ENCODE data around the gene PCED1A. TPM values are rescaled to one million over a fixed set of nuclear protein-coding genes. Genes with fewer than 3 reads are reported as not detected.
"Not testable (repeated sequence)": the region's sequence is repeated elsewhere in the genome, so short reads cannot be mapped to it uniquely, and the experiment has no call there.

Gene PCED1A
- total RNA-seq, 1 experiment from 2014 or later: 11.0 TPM

DNA sequence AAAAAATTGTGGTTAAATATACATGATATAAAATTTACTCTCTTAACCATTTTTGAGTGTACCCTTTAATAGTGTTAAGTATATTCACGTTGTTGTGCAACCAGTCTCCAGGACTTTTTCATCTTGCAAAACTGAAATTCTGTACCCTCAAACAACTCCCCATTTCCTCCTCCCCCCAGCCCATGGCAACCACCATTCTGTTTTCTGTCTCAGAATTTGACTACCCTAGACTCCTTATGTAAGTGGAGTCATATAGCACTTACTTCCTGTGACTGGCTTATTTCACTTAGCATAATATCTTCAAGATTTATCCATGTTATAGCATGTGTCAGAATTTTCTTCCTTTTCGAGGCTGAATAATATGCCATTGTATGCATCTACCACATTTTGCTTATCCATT, 5.2 kb upstream of the PCED1A start:
- Histone ChIP-seq H3K36me3 (no peaks in the 10 kb centered on the region), H3K27me3 (no peaks in the 10 kb centered on the region), H3K9me3 (replicated peaks) (no peaks in the 10 kb centered on the region), H3K27ac (no peak overlapping the region), H3K4me3 (no peak overlapping the region), H3K4me1 (no peaks in the 10 kb centered on the region; the same call in 1 of the 2 replicates)
- no peak for DNase-seq

DNA sequence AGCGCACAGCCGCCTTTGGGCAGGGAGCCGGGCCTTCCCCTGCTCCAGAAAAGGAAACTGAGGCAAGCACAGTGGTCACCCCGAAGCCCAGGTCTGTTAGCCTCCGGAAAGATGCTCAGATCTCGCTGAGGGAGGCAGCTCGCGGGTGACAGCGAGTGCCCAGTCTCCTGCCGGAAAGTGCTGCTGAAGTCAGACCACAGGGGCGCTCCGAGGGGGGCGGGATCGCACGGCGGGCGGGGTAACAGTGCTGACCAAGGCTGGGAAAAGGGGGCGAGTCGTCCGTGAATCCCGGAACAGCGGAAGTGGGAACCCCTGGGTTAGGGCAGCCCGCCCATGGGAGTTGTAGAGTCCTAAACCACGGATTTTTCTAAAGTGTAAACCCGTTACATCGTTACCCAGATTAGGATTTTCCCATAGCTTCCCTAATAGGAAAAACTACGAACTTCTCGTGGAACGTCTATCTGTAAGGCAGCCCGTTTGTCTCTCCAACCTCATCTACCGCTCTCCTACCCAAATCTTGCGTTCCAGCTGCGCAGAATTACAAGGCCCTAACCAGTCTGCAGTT, 594 bp upstream of the PCED1A start:
- H3K9me3 ChIP-seq (replicated peaks): no peaks in the 10 kb centered on the region
- DNase-seq: peak; percentile 81 to 85
- no peaks in the 10 kb centered on the region for H3K27me3 ChIP-seq
- H3K4me3 ChIP-seq: peak overlapping the region; percentile 100
- no peaks in the 10 kb centered on the region for H3K36me3 ChIP-seq
- H3K4me1 ChIP-seq: no peaks in the 10 kb centered on the region; the same call in 1 of the 2 replicates
- peak overlapping the region; percentile 43 for H3K27ac ChIP-seq

DNA sequence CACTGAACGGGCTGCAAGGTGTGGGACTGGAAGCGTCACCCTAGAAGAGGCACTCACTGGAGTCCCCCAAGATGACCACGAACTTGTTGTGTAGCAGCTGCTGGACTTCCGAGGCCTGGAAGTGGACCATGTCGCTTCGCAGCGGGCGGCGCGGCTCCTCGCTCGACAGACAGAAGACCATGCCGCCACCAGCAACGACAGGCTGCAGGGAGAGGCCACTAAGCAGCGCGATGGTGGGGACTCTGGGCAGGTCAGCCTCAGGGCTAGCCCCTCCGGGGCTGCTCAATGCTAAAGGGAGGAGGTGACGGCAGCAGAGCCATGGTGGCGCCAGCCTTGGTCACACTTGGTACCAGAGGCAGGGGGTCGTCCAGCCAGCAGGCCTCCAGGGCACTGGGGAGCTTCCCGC, 720 bp downstream of the PCED1A start:
- DNase-seq: no peak
- no peak overlapping the region for H3K27ac ChIP-seq
- H3K4me1 ChIP-seq: no peaks in the 10 kb centered on the region; the same call in 1 of the 2 replicates

DNA sequence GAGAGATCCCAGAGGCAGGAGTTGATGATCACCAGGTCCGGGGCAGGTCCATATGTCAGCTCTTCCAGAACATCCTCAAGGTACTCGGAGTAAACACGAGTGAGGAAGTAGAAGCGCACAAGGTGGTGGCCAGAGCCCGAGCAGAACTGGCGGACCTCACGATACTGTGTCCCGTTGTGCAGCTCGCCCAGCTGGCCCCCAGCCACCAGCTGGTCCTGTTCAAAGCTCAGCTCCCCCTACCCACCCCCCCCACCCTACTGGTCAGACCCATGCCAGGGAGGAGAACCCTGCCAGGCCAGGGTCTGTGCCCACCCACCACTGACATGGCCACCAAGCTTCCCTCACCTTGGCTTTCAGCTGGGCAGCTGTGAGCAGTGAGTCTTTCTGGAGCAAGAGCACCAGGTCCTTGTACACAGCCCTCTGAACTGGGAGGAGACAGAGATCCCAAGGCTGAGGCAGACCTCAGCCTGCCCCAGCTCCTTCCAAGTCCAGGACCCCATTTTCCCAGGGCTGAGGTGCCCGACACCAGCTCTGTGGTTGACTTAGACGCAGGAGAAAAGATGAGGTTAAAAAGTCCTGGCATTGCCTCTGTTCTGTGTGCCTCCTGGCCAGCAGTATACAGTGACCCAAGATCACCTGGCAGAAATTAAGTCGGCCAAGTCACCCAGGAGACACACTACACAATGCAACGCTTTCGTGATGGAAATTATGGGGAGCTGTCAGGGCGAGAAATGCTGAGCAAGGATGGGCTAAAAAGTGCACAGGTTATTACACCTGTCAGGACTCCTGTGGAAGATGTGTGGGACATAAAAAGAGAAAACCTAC, 1.4 kb downstream of the PCED1A start:
- DNase-seq: no peak
- Histone ChIP-seq H3K36me3 (no peaks in the 10 kb centered on the region), H3K4me3 (no peak overlapping the region)

More for the DNA sequence above, 720 bp downstream of the PCED1A start:
- Histone ChIP-seq H3K4me3 (peak overlapping the region; percentile 100; the same call in 1 of the 2 replicates), H3K36me3 (no peaks in the 10 kb centered on the region), H3K27me3 (no peaks in the 10 kb centered on the region), H3K9me3 (replicated peaks) (no peaks in the 10 kb centered on the region)

DNA sequence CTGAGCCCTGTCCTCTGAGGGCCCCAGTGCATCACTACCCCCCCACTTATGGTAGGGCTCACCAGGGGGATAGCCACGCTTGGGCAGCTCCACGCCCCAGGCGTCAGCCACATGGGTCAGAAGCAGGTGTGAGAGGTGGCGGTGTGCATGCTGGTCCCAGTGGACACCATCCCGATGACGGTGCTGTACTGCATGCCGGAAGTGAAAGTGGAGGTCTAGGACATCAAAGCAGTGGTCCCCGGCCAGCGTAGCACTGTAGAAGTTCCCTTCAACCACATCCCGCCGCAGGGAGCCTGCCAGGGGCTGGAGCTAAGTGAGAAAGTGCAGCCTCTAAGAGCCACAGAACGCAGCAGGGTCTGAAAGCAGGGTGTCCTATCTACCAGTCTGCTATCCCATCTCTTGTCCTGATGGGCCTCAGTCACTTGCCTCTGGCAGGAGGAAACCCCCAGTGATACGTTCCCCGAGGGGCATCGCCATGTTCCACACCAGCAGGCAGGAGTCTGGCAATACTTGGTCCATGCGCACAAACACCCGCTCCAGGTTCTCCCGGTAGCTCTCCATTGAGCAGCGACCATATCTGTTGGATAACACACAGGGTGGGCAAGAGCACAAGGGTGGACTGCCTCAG, 2.2 kb downstream of the PCED1A start:
- no peak overlapping the region for H3K4me3 ChIP-seq
- no peaks in the 10 kb centered on the region for H3K36me3 ChIP-seq
- no peaks in the 10 kb centered on the region for H3K9me3 ChIP-seq (replicated peaks)
- DNase-seq: no peak
- H3K4me1 ChIP-seq: no peaks in the 10 kb centered on the region; the same call in 1 of the 2 replicates
- H3K27me3 ChIP-seq: no peaks in the 10 kb centered on the region
- H3K27ac ChIP-seq: no peak overlapping the region

More for the DNA sequence above, 1.4 kb downstream of the PCED1A start:
- no peaks in the 10 kb centered on the region for H3K9me3 ChIP-seq (replicated peaks)
- no peaks in the 10 kb centered on the region; the same call in 1 of the 2 replicates for H3K4me1 ChIP-seq
- no peaks in the 10 kb centered on the region for H3K27me3 ChIP-seq
- no peak overlapping the region for H3K27ac ChIP-seq

GRCh38 chr20:2837221-2837960, 3.1 kb downstream of the PCED1A start:
- Histone ChIP-seq H3K4me3 (no peak overlapping the region), H3K27ac (no peak overlapping the region), H3K27me3 (no peaks in the 10 kb centered on the region), H3K4me1 (no peaks in the 10 kb centered on the region; the same call in 1 of the 2 replicates), H3K9me3 (replicated peaks) (no peaks in the 10 kb centered on the region), H3K36me3 (no peaks in the 10 kb centered on the region)
- no peak for DNase-seq

DNA sequence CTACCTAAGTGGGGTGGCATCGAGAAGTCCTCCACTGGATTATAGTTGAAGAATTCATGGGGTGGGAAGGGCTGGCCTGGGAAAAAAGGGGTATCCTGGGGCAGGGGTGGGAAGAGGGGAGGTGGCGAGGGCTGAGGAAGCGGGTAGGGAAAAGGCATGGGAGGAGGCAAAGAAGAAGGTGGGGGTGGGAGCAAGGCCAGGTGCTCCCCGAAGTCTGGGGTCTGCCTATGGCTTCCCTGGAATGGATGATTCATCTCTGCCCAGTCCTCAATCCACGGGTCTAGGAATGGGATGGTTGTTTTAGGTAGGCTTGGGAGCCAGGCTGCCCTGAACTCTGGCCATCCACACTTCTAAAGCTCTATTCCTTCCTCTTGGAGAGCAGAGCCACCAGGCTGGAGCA, 4.4 kb downstream of the PCED1A start:
- DNase-seq: no peak
- Histone ChIP-seq H3K36me3 (no peaks in the 10 kb centered on the region), H3K4me1 (peaks cover 5% of the 10 kb centered on the region; the same call in 1 of the 2 replicates), H3K27me3 (no peaks in the 10 kb centered on the region), H3K4me3 (no peak overlapping the region), H3K9me3 (replicated peaks) (no peaks in the 10 kb centered on the region), H3K27ac (no peak overlapping the region)

DNA sequence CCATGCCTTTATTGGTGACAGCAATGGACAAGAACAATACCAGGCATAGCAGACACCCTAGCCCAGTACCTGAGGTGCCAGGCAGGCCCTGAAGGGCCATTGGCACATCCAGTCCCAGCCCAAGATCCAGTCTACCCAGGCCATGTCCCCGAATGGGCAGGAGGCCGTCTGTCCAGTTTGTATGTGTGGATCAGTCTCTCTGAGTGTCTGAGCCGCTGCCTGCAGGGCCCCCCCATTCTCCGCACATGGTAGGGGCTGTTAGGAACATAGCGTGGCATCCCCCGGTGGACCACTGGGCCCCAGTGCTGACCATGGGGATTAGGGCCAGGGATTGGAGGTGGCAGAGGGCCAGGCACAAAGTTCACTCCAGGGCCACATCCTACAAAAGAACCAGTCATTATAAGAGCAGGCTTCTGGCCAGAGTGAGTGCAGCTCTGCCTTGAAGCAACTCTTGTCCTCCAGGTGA, 5.1 kb downstream of the PCED1A start:
- no peak for DNase-seq
- H3K4me3 ChIP-seq: no peak overlapping the region
- no peak overlapping the region for H3K27ac ChIP-seq
- no peaks in the 10 kb centered on the region for H3K9me3 ChIP-seq (replicated peaks)
- peaks cover 5% of the 10 kb centered on the region; the same call in 1 of the 2 replicates for H3K4me1 ChIP-seq
- H3K36me3 ChIP-seq: no peaks in the 10 kb centered on the region
- H3K27me3 ChIP-seq: no peaks in the 10 kb centered on the region

DNA sequence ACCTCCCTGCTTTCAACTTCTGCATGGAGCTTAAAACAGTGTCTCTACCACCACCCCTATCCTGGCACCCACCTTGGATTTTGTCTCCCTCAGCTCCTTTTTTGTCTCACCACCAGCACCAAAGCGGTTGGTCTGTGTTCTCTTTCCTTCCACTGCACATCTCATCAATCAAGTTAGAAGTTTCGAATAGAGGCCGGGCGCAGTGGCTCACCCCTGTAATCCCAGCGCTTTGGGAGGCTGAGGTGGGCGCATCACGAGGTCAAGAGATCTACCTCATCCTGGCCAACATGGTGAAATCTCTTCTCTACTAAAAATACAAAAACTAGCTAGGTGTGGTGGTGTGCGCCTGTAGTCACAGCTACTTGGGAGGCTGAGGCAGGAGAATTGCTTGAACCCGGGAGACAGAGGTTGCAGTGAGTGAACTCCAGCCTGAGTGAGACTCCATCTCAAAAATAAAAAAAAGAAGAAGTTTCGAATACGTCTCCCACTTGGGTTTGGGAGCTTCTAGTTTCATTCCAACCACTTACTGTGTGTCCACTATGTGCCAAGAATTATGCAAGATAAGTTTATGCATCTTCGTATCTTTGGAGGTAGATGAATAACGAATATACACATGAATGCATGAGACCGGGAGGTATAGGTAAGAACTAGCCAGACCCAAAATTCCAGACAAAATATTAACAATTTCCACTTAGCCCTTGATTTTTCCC, 5.9 kb downstream of the PCED1A start:
- Histone ChIP-seq H3K4me1 (peaks cover 5% of the 10 kb centered on the region; the same call in 1 of the 2 replicates), H3K9me3 (replicated peaks) (no peaks in the 10 kb centered on the region), H3K27ac (no peak overlapping the region), H3K27me3 (no peaks in the 10 kb centered on the region), H3K4me3 (no peak overlapping the region), H3K36me3 (no peaks in the 10 kb centered on the region)
- DNase-seq: no peak

DNA sequence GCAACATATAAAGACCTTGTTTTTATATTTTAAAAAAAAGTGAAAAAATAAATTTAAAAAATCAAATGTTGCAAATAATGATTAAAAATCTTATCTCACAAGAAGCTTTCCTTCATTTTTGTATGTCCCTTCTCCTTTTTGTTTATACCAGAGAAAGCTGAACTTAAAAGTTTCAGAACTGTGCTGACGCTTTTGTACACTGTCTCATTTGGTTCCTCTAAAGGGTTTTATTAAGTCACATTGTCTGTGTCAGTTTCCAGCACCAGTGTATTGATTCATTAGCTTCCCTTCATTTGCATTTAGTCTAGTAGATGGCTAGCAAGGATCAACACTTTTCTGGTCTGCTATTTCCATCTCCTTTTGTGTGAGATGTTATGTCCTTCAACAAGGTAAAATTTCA, 6.7 kb downstream of the PCED1A start:
- H3K4me3 ChIP-seq: no peak overlapping the region
- H3K27ac ChIP-seq: no peak overlapping the region
- no peaks in the 10 kb centered on the region for H3K36me3 ChIP-seq
- peaks cover 5% of the 10 kb centered on the region; the same call in 1 of the 2 replicates for H3K4me1 ChIP-seq
- H3K9me3 ChIP-seq (replicated peaks): no peaks in the 10 kb centered on the region
- DNase-seq: no peak
- H3K27me3 ChIP-seq: no peaks in the 10 kb centered on the region

GRCh38 chr20:2831206-2831605, 9.2 kb downstream of the PCED1A start:
- H3K4me3 ChIP-seq; H3K27me3 ChIP-seq; DNase-seq; H3K4me1 ChIP-seq; H3K9me3 ChIP-seq (replicated peaks); H3K27ac ChIP-seq; H3K36me3 ChIP-seq: not testable (repeated sequence)

- Histone ChIP-seq H3K4me1 (peaks cover 11% of the 10 kb centered on the region), H3K9me3 (replicated peaks) (no peaks in the 10 kb centered on the region), H3K27ac (no peak overlapping the region), H3K27me3 (no peaks in the 10 kb centered on the region), H3K4me3 (no peak overlapping the region), H3K36me3 (no peaks in the 10 kb centered on the region)
- no peak for DNase-seq
Measured at GRCh38 chr20:2829376-2829775, 11.1 kb downstream of the PCED1A start.

DNA sequence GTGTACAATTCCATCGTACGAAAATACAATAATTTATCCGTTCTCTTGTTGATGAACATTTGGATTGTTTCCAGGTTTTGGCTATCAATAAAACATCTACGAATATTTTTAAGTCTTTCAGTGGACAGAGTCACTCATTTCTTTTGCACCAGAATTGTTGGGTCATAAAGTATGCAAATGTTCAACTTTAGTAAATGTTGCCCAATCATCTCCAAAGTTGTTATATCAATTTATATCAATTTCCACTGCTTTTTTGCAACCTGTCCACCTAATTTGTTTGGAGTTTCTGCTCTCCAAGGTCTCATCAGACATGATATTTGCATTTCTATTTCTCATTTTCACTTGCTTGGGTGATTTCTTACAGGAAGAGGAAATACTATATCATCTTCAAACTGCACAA, 13.8 kb downstream of the PCED1A start:
- Histone ChIP-seq H3K27me3 (no peaks in the 10 kb centered on the region), H3K27ac (no peak overlapping the region), H3K9me3 (replicated peaks) (no peaks in the 10 kb centered on the region), H3K36me3 (no peaks in the 10 kb centered on the region), H3K4me3 (no peak overlapping the region), H3K4me1 (peaks cover 7% of the 10 kb centered on the region)
- no peak for DNase-seq

- Histone ChIP-seq H3K27ac (no peak overlapping the region), H3K36me3 (no peaks in the 10 kb centered on the region), H3K4me3 (no peak overlapping the region), H3K4me1 (peaks cover 10% of the 10 kb centered on the region), H3K9me3 (replicated peaks) (no peaks in the 10 kb centered on the region), H3K27me3 (no peaks in the 10 kb centered on the region)
- DNase-seq: peak in 1 of 2 experiments; percentile 35
Measured at GRCh38 chr20:2825761-2826160, 14.7 kb downstream of the PCED1A start.
